Stimulated activated naive CD8-positive, alpha-beta T cell treated with anti-CD3 and anti-CD28 coated beads, Interleukin-15, amount 100 ng/mL, for 72 hours (primary cell): ENCODE measurements around the gene TCF4.

Source experiments
- ATAC-seq: fragments of 150-1000 bp; cut with Tn5 transposase; 2 replicates; pipeline ENCODE4 v1.10.0; 2021; ENCODE audit warnings: mild to moderate bottlenecking, moderate library complexity
- DNase-seq, 2 donors: peaks; one replicate each; pipeline ENCODE4 v3.0.0; 2021 to 2022
- H3K27ac Mint-ChIP-seq, 2 donors: one replicate each; pipeline ENCODE4 v1.8.0; 2022; ENCODE audit warnings: mild to moderate bottlenecking in 2 of 2, mixed read lengths in 2 of 2, moderate library complexity in 2 of 2
- H3K27me3 Mint-ChIP-seq: one replicate; pipeline ENCODE4 v1.8.0; 2022; ENCODE audit warnings: mixed read lengths
- H3K4me1 Mint-ChIP-seq: one replicate; pipeline ENCODE4 v1.8.0; 2022; ENCODE audit warnings: mild to moderate bottlenecking, mixed read lengths
- H3K4me3 Mint-ChIP-seq, 2 donors: one replicate each; pipeline ENCODE4 v1.8.0; 2022; ENCODE audit warnings: mild to moderate bottlenecking in 2 of 2, mixed read lengths in 2 of 2, moderate library complexity in 1 of 2
- H3K9me3 Mint-ChIP-seq, 2 donors: one replicate each; pipeline ENCODE4 v1.8.0; 2022; ENCODE audit warnings: mixed read lengths in 2 of 2

The TCF4 gene

DNA sequence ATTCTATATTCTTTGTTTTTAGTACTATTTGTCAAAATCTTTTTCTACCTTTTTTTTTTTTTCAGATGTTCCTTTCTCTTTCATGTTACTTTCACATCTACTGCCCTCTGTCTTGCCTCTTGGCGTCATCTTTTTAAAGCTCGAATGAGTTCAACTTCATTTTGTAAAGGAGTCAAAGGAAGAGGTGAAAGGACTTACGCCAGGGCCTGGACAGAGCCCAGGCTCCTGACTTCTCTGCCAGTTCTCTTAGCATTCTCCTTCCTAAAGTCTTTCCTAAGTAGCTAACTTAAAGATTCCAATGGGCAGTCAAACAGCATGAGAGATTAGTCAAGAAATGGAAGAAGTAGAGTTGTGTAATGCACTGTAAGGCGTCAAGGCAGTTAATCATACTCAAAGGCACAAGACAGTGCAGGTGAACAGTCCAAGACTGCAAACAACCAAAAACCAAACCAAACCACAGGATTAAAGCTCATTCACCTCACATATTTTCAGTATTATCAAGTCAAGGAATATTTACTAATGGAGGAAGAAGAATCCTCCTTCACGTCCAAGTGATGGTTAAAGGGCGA, 301.7 kb downstream of the TCF4 start:
- no peaks in the 10 kb centered on the region for H3K9me3 Mint-ChIP-seq
- H3K27ac Mint-ChIP-seq, result no peak overlapping the region
- H3K4me1 Mint-ChIP-seq, result no peaks in the 10 kb centered on the region
- no peaks in the 10 kb centered on the region for H3K27me3 Mint-ChIP-seq
- H3K4me3 Mint-ChIP-seq, result no peak overlapping the region
- ATAC-seq (no peak), DNase-seq (no peak)

DNA sequence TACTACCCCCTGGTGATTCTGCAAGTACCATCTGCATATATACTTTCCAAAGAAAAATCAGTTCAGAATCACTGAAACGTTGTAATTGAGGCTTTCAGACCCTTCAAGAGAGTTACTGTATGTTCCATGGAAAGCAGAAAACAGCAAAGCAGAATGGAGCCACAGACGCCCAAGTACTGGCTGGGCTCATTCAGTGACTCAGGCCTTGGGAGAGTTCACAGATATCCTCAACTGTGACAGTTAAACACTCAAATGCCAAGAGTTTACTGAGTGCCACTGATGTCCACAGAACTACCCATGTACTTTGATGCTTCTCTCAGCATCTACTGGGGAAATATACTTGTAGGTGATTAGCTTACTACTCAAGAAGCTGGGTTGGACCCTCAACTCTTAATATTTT, 303.4 kb downstream of the TCF4 start:
- Mint-ChIP-seq H3K27ac (no peak overlapping the region), H3K4me1 (no peaks in the 10 kb centered on the region), H3K27me3 (no peaks in the 10 kb centered on the region), H3K9me3 (no peaks in the 10 kb centered on the region), H3K4me3 (no peak overlapping the region)
- DNase-seq, result no peak
- ATAC-seq, result no peak

DNA sequence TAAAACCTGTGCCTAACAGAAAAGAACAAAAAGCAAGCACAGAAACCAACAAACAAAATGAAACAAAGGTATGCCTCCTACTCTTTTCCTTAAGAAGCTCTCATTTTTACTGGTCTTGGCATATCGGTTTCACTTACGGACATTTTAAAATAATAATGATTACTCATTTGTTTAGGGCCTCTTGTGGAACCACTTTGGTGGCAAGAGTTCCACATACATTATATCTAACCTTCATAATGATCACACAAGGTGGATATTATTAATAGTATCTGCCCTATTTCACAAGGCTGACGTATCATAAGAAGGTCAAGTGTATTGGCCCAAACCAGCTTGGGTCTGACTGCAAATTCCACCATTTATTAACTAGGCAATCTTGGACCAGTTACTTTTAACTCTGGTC, 304.7 kb downstream of the TCF4 start:
- no peaks in the 10 kb centered on the region for H3K27me3 Mint-ChIP-seq
- H3K4me1 Mint-ChIP-seq, result no peaks in the 10 kb centered on the region
- DNase-seq, result no peak
- no peaks in the 10 kb centered on the region for H3K9me3 Mint-ChIP-seq
- no peak overlapping the region for H3K27ac Mint-ChIP-seq
- no peak overlapping the region for H3K4me3 Mint-ChIP-seq
- ATAC-seq, result no peak

DNA sequence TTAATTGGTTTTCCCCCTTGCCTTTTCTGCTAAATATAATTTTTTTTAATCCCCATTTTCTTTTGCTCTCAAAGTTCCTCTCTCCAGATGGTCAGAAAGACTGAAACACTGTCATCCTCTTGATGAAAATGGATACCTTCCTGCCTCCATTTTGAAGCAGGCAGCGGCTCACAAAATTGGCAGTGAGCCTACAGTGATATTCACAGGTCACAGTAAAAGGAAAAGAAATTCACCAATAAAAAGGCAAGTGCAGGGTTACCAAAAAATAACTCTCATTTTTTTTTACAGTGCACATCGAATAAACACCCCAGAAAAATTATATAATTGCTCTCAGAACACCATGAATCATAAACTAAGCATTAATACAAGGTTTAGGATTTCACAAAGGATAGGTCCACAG, 307.5 kb downstream of the TCF4 start:
- no peak for DNase-seq
- no peaks in the 10 kb centered on the region for H3K27me3 Mint-ChIP-seq
- H3K9me3 Mint-ChIP-seq, result no peaks in the 10 kb centered on the region
- no peak overlapping the region for H3K27ac Mint-ChIP-seq
- no peak for ATAC-seq
- H3K4me1 Mint-ChIP-seq, result no peaks in the 10 kb centered on the region
- no peak overlapping the region for H3K4me3 Mint-ChIP-seq

DNA sequence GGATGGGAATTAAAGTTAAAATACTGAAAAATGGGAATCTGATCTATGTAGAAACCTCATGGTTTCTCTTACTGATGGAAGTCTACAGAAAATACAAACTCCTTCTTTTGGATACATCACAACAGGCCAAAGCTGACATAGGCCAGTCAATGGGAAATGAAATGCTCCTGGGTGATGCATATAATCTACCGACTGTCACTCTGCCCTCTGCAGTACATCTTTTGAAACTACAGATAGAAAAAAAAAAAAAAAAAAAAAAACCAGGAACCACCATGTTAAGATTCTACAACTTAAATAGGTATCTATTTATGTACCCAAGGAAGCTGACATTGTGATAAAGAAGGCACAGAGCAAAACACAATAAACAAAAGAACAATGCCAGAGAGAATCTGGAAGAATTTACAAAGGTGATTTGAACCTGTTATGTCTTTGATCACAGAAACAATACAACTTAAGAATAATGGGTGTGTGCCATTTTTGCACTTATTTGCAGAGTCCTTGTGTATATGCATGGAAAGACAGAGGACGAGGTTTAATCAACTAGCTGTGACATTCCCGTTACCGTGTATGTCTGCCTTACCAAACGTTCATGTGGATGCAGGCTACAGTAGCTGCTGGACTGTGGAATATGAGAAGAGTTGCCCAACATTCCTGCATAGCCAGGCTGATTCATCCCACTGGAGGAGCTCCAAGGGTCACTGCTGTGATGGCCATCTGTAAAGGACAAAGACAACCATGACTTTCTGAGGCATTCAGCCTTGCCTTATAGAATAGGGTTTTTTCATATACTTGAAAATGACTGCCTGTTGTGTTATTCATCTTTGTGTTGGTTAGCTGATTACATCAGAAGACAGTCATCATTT, 312.7 kb downstream of the TCF4 start:
- DNase-seq (no peak), ATAC-seq (no peak)
- Mint-ChIP-seq H3K9me3 (no peaks in the 10 kb centered on the region), H3K4me1 (no peaks in the 10 kb centered on the region), H3K27ac (no peak overlapping the region), H3K27me3 (no peaks in the 10 kb centered on the region), H3K4me3 (no peak overlapping the region)

DNA sequence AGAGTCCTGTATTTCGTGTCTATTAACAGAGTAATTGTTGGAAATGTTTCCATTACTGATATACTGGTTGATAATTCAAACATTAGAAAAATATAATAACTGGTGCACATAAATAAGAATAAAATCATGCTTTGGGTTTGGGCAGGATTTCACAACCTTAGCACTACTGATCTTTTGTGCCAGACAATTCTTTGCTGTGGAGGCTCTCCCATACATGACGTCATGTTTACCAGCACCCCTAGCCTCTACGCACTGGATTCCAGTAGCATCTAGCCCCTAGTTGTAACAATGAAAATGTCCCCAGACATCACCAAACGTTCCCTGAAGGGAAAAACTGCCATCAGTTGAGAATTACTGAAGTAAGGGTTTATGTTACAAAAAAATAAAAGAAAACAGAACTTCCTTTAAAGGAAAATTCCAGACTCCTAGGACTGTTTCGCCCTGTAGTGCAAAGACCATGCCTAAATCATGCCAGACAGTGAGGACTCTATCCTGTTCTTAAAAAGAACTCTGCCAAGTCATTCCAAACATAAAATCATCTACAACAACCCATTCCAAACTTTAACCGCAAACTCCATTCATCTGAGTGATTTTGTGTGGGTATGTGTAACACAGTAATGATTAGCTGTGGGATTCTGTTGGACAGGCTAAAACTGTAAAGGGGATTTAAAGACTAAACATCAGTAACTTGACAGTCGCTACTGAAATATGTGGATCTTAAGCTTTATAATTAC, 315.3 kb downstream of the TCF4 start:
- Mint-ChIP-seq H3K4me3 (no peak overlapping the region), H3K27ac (peak overlapping the region in 1 of 2 donors; percentile 52), H3K4me1 (peaks cover 6% of the 10 kb centered on the region), H3K9me3 (no peaks in the 10 kb centered on the region), H3K27me3 (no peaks in the 10 kb centered on the region)
- ATAC-seq, result no peak
- no peak for DNase-seq

DNA sequence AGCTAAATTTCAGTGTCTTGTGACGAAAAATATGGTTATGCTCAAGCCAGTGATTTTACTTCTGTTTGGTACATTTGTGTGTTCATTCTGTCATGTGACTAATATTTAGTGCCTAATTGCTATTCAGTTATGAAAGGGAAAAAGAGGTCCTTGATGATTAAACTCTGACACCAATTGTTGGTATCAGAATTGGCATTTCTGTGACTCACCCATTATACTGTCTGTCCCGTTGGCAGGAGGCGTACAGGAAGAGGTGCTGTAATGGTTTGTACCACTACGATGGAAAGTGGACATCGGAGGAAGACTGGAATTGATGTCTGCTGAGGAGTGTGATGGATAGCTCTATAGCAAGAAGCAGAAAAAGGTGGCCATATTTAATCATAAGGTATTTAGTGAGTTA, 318.4 kb downstream of the TCF4 start:
- ATAC-seq, result no peak

DNA sequence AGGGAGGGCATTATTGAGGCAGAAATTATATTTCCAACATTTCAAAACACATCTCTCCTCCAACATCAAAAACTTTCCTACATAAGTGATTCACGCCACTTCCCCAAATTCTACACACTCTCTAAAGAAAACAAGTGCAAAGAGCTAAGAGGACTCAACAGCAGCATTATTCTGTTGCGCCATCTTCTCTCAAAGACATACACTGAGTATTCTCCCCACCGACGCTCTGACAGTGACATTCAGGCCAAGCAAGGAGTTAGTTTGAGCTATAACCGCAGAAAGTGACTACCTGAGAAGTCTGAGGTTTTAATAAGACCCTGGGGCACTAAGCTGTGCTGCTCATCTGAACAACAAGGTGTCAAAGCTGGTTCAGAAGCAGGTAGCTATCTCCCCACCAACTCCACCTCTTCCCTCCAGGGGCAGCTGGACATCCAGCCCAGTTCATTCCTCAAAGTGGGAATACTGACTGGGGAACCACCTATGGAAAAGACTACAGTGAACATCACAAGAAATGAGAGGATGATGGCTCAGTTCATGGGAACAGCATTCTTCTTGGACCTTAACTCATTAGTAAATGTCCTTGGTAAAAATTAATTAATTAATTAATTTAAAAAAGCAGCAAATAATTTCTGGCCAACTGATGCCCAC, 319.2 kb downstream of the TCF4 start:
- no peak overlapping the region for H3K27ac Mint-ChIP-seq
- no peaks in the 10 kb centered on the region for H3K27me3 Mint-ChIP-seq
- DNase-seq (no peak), ATAC-seq (no peak)
- no peak overlapping the region for H3K4me3 Mint-ChIP-seq
- peaks cover 6% of the 10 kb centered on the region for H3K4me1 Mint-ChIP-seq
- H3K9me3 Mint-ChIP-seq, result no peaks in the 10 kb centered on the region

More for the DNA sequence above, 318.4 kb downstream of the TCF4 start:
- Mint-ChIP-seq H3K27me3 (no peaks in the 10 kb centered on the region), H3K4me3 (no peak overlapping the region), H3K9me3 (no peaks in the 10 kb centered on the region), H3K27ac (no peak overlapping the region), H3K4me1 (peaks cover 6% of the 10 kb centered on the region)
- DNase-seq, result no peak

DNA sequence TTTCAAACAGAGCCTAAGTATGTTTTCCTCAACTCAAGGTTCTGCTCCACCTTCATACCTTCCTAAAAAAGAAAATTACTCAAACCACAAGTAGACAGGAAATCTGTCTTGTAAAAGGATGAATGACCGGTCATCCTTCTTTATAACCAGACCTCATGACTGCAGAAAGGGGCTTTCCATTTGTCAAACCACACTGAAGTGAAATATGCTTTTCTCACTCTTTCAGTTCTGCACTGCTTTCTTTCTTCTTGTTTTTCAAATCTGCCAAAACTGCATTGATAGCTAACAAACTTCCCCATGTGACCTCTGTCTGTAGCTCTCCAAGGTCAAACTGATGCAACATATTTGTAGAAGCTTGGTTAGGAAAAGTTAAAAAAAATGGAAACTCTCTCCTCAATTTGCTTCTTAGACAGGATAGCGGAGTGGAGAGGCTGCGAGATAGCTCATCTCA, 319.8 kb downstream of the TCF4 start:
- Mint-ChIP-seq H3K4me3 (no peak overlapping the region), H3K27ac (no peak overlapping the region), H3K9me3 (no peaks in the 10 kb centered on the region), H3K4me1 (peaks cover 6% of the 10 kb centered on the region), H3K27me3 (no peaks in the 10 kb centered on the region)
- DNase-seq, result no peak
- ATAC-seq, result no peak

DNA sequence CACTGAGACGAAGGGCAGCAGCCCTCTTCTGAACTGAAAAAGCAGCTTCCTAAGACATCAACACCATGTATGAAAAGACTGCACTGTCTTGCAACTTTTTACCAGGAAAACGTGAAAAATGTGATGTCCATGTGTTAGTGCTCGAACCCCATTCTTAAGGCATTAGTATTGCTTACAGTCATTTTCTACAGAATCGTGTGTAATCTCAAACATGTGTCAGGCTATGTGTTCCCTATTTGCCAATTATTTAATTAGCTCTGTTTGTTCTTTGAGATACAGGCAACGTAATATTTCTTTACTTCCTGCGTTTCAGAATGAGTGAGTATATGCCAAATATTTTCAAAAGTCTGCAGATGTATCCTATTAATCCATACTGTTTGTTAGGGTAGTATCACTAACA, 321.0 kb downstream of the TCF4 start:
- DNase-seq (no peak), ATAC-seq (no peak)
- H3K27me3 Mint-ChIP-seq, result no peaks in the 10 kb centered on the region
- H3K4me3 Mint-ChIP-seq, result no peak overlapping the region
- no peak overlapping the region for H3K27ac Mint-ChIP-seq
- peaks cover 6% of the 10 kb centered on the region for H3K4me1 Mint-ChIP-seq
- no peaks in the 10 kb centered on the region for H3K9me3 Mint-ChIP-seq

DNA sequence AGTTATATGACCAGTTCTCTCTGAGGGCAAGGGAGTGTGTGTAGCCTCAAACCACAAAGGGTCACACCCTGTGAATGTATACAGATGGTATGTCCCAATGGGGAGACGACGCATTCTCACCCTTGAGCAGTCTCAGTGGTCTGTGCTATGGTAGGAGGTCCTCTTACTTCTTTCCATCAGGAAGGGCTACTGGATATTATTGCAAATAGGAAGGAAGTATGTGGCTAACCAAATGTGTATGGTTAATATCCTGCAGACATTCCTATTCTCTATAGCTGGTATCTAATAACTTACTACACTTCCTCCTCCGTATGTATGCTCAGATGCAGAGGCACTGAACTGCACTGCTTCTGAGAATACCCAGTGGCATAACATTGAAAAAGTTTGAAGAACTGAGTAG, 322.0 kb downstream of the TCF4 start:
- Mint-ChIP-seq H3K9me3 (no peaks in the 10 kb centered on the region), H3K27me3 (no peaks in the 10 kb centered on the region), H3K4me3 (no peak overlapping the region), H3K4me1 (peaks cover 6% of the 10 kb centered on the region), H3K27ac (no peak overlapping the region)
- no peak for ATAC-seq
- no peak for DNase-seq

DNA sequence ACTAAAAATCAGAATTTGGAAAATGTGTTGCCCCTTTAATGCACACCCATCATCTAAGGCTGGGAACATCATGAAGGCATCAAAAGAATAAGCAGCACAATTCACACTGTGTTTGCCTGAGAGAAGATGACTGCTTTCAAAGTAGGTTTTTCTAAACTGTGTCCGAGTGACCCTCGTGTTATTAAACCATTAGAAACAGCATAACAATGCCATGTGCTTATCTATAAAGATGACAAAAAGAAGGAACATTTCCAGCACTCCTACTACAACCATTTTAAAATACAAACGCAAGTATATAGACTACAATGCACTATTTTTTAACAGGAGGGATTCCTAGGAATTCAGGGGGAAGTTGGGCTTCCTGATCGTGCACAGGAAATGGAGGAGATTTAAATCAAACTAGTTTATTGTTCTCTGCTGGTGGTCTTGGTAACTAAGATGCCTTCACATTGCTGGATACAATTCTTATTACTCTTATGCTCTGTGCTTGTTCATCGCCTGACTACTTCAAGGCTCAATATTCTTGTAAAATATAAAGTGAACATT, 322.8 kb downstream of the TCF4 start:
- H3K4me1 Mint-ChIP-seq, result peaks cover 6% of the 10 kb centered on the region
- no peaks in the 10 kb centered on the region for H3K27me3 Mint-ChIP-seq
- ATAC-seq (no peak), DNase-seq (no peak)
- H3K9me3 Mint-ChIP-seq, result no peaks in the 10 kb centered on the region
- H3K27ac Mint-ChIP-seq, result no peak overlapping the region
- no peak overlapping the region for H3K4me3 Mint-ChIP-seq

DNA sequence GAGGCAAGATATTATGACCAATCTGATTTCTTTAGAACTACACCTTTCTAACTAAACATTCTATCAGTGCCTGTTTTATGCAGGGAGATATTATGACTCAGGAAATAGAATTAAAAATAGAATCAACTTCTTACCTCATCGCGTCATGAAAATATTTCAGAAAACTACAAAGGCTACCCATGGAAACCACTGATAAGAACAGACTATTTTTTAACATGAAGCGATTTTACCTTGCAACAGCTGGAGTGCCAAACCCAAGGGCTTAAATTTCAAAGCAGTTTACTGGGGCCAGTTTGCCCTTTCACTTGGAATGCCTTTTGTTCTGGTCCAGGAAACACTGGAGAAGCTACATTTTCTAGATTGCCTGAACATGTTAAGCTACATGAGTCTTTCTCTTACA, 323.9 kb downstream of the TCF4 start:
- ATAC-seq (no peak), DNase-seq (no peak)
- no peak overlapping the region for H3K27ac Mint-ChIP-seq
- H3K4me3 Mint-ChIP-seq, result no peak overlapping the region
- H3K27me3 Mint-ChIP-seq, result no peaks in the 10 kb centered on the region
- H3K4me1 Mint-ChIP-seq, result peaks cover 6% of the 10 kb centered on the region
- H3K9me3 Mint-ChIP-seq, result no peaks in the 10 kb centered on the region

DNA sequence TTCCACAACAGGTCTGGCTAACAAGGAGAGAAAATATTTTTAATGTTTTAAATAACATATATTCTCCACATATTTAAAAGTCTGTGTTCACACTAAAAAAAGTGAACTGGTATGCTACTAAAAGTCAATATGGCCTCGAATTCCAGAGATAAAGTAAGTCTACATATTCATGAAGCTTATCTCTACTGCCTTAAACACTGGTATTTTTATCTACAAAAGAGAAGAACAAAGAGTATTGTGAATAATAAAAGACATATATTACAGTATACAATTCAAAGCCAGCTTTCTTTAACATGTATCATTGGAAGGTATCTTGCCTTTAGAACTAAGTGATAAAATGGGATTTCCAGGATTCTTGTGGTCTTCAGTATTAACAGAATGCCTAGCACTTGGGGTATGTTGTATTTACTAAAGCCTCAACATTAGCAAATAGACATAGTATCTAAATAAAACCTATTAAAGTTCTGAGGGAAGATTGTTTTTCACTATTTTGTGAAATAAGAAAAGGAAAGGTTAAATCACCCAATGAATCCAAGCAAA, 325.9 kb downstream of the TCF4 start:
- Mint-ChIP-seq H3K27ac (no peak overlapping the region), H3K4me1 (no peaks in the 10 kb centered on the region)

DNA sequence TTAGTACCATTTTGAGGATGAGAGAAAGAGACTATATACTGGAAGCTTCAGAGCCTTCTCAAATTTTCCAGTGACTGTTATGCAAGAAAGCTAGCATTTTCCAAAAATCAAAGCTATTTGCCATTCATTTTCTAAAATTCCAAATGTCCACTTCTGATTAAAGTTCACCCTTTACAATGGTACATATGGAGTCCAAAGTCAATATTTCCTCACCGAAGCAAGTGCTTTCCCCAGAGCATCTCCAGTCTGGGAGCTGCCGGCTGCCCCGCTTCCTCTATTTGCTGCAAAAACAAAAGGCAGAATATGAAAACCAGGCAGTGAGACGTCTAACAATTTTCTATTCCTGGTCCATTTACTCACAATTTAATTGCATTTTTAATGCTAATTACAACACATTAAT, 326.7 kb downstream of the TCF4 start:
- ATAC-seq, result no peak
- H3K4me1 Mint-ChIP-seq, result no peaks in the 10 kb centered on the region
- DNase-seq, result no peak
- H3K4me3 Mint-ChIP-seq, result no peak overlapping the region
- no peaks in the 10 kb centered on the region for H3K27me3 Mint-ChIP-seq
- H3K9me3 Mint-ChIP-seq, result no peaks in the 10 kb centered on the region
- no peak overlapping the region for H3K27ac Mint-ChIP-seq

More for the DNA sequence above, 325.9 kb downstream of the TCF4 start:
- ATAC-seq (no peak), DNase-seq (no peak)
- Mint-ChIP-seq H3K9me3 (no peaks in the 10 kb centered on the region), H3K4me3 (no peak overlapping the region), H3K27me3 (no peaks in the 10 kb centered on the region)
